HG03097 (cell line): Measurements from ENCODE around the gene TXNL4B.

Source experiments
- ATAC-seq: cut with Tn5 transposase; IDR thresholded peaks from one replicate; pipeline ENCODE4 v1.9.1; 2021; ENCODE audit not compliant: unreplicated experiment, low FRiP score

TXNL4B gene

GRCh38 chr16:72042157-72042660 is 51.2 kb downstream of the TXNL4B start:
- ATAC-seq = no peak

- no peak for ATAC-seq
Measured at GRCh38 chr16:72036098-72036497, 57.3 kb downstream of the TXNL4B start.
